ENCODE data around the gene KIF13A. TPM values are rescaled to one million over a fixed set of nuclear protein-coding genes. Genes with fewer than 3 reads are reported as not detected.

KIF13A gene
- total and polyA plus RNA-seq, 10 of the 15 experiments (the other 5 are each of a cell fraction or from before 2014, with no cell fraction given), result 0.02 to 0.26 (median 0.13) TPM; not detected in 2

GRCh38 chr6:17950095-17950494 is 37.3 kb downstream of the KIF13A start:
- H3K4me1 ChIP-seq (ENCODE audit: control insufficient read depth, insufficient read depth, low read length), result no peaks in the 10 kb centered on the region
- ChIA-PET RAD21 (ENCODE audit: unreplicated experiment) (no interaction called here), CTCF (no interaction called here), SMC1A (ENCODE audit: uncharacterized antibody, unreplicated experiment) (interaction anchor here (0.6 kb wide), 1 partner anchor 852 kb away, joined by 4 read pairs; no protein-coding TSS in a partner anchor), POLR2A (no interaction called here)
- H3K9ac ChIP-seq (ENCODE audit: control insufficient read depth, insufficient read depth, low read length), result no peak overlapping the region
- ATAC-seq (no peak), DNase-seq (ENCODE audit: low read depth, low spot score) (no peak), FAIRE-seq (no peak)
- TF ChIP-seq MEF2B (IDR thresholded peaks at IDR 0.05; ENCODE audit: partially characterized antibody, poor library complexity, severe bottlenecking) (no peak), DPF2 (IDR thresholded peaks at IDR 0.05) (no peak), TCF7 (IDR thresholded peaks at IDR 0.05; ENCODE audit: borderline replicate concordance) (no peak), JUNB (IDR thresholded peaks at IDR 0.05) (no peak), CREM (IDR thresholded peaks at IDR 0.05; ENCODE audit: low read depth) (no peak), JUND (IDR thresholded peaks at IDR 0.05; ENCODE audit: low read depth, low read length) (no peak), SUZ12 (IDR thresholded peaks at IDR 0.05; ENCODE audit: unreplicated experiment) (no peak), IKZF1 (conservative IDR thresholded peaks at IDR 0.05) (no peak), ZNF217 (IDR thresholded peaks at IDR 0.05) (no peak), SRF (IDR thresholded peaks at IDR 0.05; ENCODE audit: low read depth in 2 of 2, low read length in 2 of 2) (no peak), IRF3 (IDR thresholded peaks at IDR 0.05) (no peak), BCL11A (IDR thresholded peaks at IDR 0.05; ENCODE audit: low read depth, low read length) (no peak), ESRRA (IDR thresholded peaks at IDR 0.05; ENCODE audit: low read length) (no peak), CHD2 (IDR thresholded peaks at IDR 0.05; ENCODE audit: borderline replicate concordance, low read depth, low read length) (no peak), NFXL1 (IDR thresholded peaks at IDR 0.05; ENCODE audit: borderline replicate concordance) (no peak), SMAD1 (IDR thresholded peaks at IDR 0.05; ENCODE audit: low read depth, partially characterized antibody) (no peak), PAX5 (IDR thresholded peaks at IDR 0.05; ENCODE audit: borderline replicate concordance, low read depth, low read length) (no peak)
- TF ChIP-seq, protein P1, sequence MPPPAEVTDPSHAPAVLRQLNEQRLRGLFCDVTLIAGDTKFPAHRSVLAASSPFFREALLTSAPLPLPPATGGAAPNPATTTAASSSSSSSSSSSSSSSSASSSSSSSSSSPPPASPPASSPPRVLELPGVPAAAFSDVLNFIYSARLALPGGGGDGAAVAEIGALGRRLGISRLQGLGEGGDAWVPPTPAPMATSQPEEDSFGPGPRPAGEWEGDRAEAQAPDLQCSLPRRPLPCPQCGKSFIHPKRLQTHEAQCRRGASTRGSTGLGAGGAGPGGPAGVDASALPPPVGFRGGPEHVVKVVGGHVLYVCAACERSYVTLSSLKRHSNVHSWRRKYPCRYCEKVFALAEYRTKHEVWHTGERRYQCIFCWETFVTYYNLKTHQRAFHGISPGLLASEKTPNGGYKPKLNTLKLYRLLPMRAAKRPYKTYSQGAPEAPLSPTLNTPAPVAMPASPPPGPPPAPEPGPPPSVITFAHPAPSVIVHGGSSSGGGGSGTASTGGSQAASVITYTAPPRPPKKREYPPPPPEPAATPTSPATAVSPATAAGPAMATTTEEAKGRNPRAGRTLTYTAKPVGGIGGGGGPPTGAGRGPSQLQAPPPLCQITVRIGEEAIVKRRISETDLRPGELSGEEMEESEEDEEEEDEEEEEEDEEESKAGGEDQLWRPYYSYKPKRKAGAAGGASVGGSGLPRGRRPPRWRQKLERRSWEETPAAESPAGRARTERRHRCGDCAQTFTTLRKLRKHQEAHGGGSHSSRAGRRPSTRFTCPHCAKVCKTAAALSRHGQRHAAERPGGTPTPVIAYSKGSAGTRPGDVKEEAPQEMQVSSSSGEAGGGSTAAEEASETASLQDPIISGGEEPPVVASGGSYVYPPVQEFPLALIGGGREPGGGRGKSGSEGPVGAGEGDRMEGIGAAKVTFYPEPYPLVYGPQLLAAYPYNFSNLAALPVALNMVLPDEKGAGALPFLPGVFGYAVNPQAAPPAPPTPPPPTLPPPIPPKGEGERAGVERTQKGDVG (CRISPR knock-in tag; IDR thresholded peaks at IDR 0.05), result no peak
- H3K4me3 ChIP-seq, result no peak overlapping the region
- no peak overlapping the region for H3K27ac ChIP-seq (ENCODE audit: control insufficient read depth, insufficient read depth)
- H3K36me3 ChIP-seq (ENCODE audit: control insufficient read depth in 2 of 2, insufficient read depth in 2 of 2, low read length in 1 of 2), result no peaks in the 10 kb centered on the region
- H2AFZ ChIP-seq (ENCODE audit: control insufficient read depth, low read depth, low read length), result no peak overlapping the region
- no TSS peak for BruUV-seq (replicated peaks)
- intact Hi-C loops (cut with micrococcal nuclease; ENCODE audit: unreplicated experiment), result no loop called here
- in situ Hi-C loops (cut with MboI), result no loop called here
- no peaks in the 10 kb centered on the region for H3K27me3 ChIP-seq (replicated peaks in 1 of 2; ENCODE audit: control insufficient read depth in 2 of 2, insufficient read depth in 2 of 2, low read length in 1 of 2)
- H4K20me1 ChIP-seq (ENCODE audit: control insufficient read depth, insufficient read depth), result no peaks in the 10 kb centered on the region
- H3K9me3 ChIP-seq (replicated peaks; ENCODE audit: control insufficient read depth, insufficient read depth, low read length), result no peaks in the 10 kb centered on the region
- H3K79me2 ChIP-seq (ENCODE audit: control insufficient read depth, insufficient read depth, low read length), result no peaks in the 10 kb centered on the region
- H3K4me2 ChIP-seq (ENCODE audit: control insufficient read depth, insufficient read depth), result no peak overlapping the region

Measured in GM12878 (cell line).